HTERT RPE-1 (cell line): ENCODE results near the gene PPP3CB.
"Not testable (repeated sequence)": the region's sequence is repeated elsewhere in the genome, so short reads cannot be mapped to it uniquely, and the experiment has no call there.

Experiments used
- in situ Hi-C: fragments of 300-500 bp; cut with MboI; formaldehyde crosslinking; loops from 4 replicates; pipeline ENCODE4 v1.14.3; 2020; ENCODE audit warnings: low sequenced_read_pairs

PPP3CB gene

GRCh38 chr10:73424478-73424877 is 71.3 kb downstream of the PPP3CB start:
- in situ Hi-C loops, result no loop called here

- in situ Hi-C loops, result no loop called here
These were observed 72.5 kb downstream of the PPP3CB start for GRCh38 chr10:73423309-73423708.

GRCh38 chr10:73416571-73416970 is 79.3 kb downstream of the PPP3CB start:
- in situ Hi-C loops, result no loop called here

- in situ Hi-C loops, result no loop called here
These were observed 81.4 kb downstream of the PPP3CB start for GRCh38 chr10:73414230-73414945.

- in situ Hi-C loops, result no loop called here
These were observed 82.1 kb downstream of the PPP3CB start, which contains the start of gene ANXA7 for GRCh38 chr10:73413528-73414229. TSS of gene ANXA7 (minus strand) at chr10:73414058. CDS start at chr10:73400856, 13,202 bp downstream.

GRCh38 chr10:73413108-73413527 is 82.7 kb downstream of the PPP3CB start:
- in situ Hi-C loops, result no loop called here

- in situ Hi-C loops, result no loop called here
These were observed 84.9 kb downstream of the PPP3CB start for GRCh38 chr10:73410897-73411296.

GRCh38 chr10:73408978-73409521 is 86.8 kb downstream of the PPP3CB start:
- in situ Hi-C loops, result no loop called here

- in situ Hi-C loops, result no loop called here
These were observed 87.8 kb downstream of the PPP3CB start for GRCh38 chr10:73408061-73408460.

GRCh38 chr10:73407495-73407894 is 88.3 kb downstream of the PPP3CB start:
- in situ Hi-C loops, result no loop called here

GRCh38 chr10:73406846-73407245 is 89.0 kb downstream of the PPP3CB start:
- in situ Hi-C loops, result no loop called here

- in situ Hi-C loops, result no loop called here
These were observed 90.3 kb downstream of the PPP3CB start for GRCh38 chr10:73405556-73405955.

GRCh38 chr10:73404690-73405089 is 91.1 kb downstream of the PPP3CB start:
- in situ Hi-C loops, result no loop called here

- in situ Hi-C loops, result no loop called here
These were observed 94.2 kb downstream of the PPP3CB start for GRCh38 chr10:73401636-73402035.

- in situ Hi-C loops, result no loop called here
These were observed 96.8 kb downstream of the PPP3CB start for GRCh38 chr10:73399063-73399462.

- in situ Hi-C loops, result no loop called here
These were observed 97.8 kb downstream of the PPP3CB start for GRCh38 chr10:73398024-73398423.

GRCh38 chr10:73394325-73394724 is 101.5 kb downstream of the PPP3CB start:
- in situ Hi-C loops, result not testable (repeated sequence)

- in situ Hi-C loops, result no loop called here
These were observed 107.6 kb downstream of the PPP3CB start for GRCh38 chr10:73388228-73388627.

- in situ Hi-C loops, result no loop called here
These were observed 109.2 kb downstream of the PPP3CB start for GRCh38 chr10:73386583-73386982.
